ENCODE measurements around the gene GPHA2.
"Not testable (repeated sequence)": the region's sequence is repeated elsewhere in the genome, so short reads cannot be mapped to it uniquely, and the experiment has no call there.

GPHA2 gene, protein sequence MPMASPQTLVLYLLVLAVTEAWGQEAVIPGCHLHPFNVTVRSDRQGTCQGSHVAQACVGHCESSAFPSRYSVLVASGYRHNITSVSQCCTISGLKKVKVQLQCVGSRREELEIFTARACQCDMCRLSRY

GRCh38 chr11:64935359-64936081 lies at the start of gene GPHA2:
Gene GPHA2 (minus strand): TSS chr11:64935893. CDS start chr11:64935460, 433 bp downstream.
- in situ Hi-C loops (cut with HindIII; ENCODE audit: low sequenced_read_pairs): no loop called here

- in situ Hi-C loops (cut with HindIII; ENCODE audit: low sequenced_read_pairs): not testable (repeated sequence)
Observed at GRCh38 chr11:64983339-64983738, 47.6 kb upstream of the GPHA2 start.

GRCh38 chr11:64976651-64977050 lies 41.0 kb upstream of the GPHA2 start:
- in situ Hi-C loops (cut with HindIII; ENCODE audit: low sequenced_read_pairs): no loop called here

GRCh38 chr11:64974124-64974523 lies 38.4 kb upstream of the GPHA2 start:
- in situ Hi-C loops (cut with HindIII; ENCODE audit: low sequenced_read_pairs): no loop called here

DNA sequence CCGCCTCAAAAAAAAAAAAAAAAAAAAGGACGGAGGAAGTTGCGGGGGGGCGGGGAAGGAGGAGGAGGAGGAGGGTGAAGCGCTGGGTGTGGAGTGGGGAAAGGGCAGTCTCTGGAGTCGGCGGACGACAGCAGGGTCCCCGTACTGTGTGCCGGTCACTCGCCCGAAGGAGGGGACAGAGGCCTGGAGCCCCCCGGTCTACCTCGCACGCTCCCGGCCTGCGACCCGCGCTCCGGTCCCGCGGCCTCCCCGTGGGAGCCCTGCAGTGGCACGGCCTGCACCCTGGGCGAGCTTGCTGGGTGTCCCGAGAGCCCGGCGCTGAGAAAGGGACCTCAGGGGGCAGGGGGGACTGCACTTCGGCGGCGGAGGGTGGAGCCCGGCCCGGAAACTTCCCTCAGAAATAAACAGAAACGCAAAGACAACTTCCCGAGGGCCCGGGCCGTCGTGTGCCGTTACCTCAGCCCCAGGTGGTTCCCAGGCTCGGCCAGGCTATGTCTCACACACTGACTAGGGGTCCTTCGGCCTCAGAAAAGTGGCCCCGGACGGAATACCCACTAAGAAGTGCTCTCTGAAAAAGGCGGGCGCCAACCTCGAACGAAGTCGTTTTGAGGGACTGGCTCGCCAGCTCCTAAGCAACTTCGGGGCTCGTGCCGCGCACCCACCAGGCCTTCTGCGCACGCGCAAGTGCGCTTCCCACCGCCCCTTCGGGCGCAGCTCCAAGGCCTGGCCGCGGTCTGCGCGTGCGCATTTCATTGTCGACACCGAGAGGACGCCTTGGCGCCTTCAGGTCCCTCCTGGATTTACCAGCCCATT lies 35.9 kb upstream of the GPHA2 start, which contains the start of gene MAJIN:
Gene MAJIN (minus strand): TSS at position 688 of the 813 bp plus-strand sequence. CDS start 12,703 bp downstream, outside the sequence.
- in situ Hi-C loops (cut with HindIII; ENCODE audit: low sequenced_read_pairs): no loop called here

DNA sequence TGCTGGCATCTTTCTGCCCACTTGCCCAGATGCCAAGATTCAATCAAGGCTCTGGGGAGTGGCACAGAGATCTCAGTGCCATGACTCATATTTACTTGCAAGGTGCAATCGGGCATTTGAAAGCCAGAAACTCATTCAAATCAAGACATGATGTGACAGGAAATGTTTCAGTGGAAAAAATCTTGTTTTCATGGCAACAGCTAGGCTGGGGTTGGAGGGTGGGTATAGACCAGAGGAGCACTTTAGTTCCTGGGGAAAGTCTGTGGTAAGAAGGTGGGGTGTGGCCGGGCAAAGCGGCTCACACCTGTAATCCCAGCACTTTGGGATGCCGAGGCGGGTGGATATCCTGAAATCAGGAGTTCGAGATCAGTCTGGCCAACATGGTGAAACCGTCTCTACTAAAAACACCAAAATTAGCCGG lies 35.0 kb upstream of the GPHA2 start:
- in situ Hi-C loops (cut with HindIII; ENCODE audit: low sequenced_read_pairs): no loop called here

DNA sequence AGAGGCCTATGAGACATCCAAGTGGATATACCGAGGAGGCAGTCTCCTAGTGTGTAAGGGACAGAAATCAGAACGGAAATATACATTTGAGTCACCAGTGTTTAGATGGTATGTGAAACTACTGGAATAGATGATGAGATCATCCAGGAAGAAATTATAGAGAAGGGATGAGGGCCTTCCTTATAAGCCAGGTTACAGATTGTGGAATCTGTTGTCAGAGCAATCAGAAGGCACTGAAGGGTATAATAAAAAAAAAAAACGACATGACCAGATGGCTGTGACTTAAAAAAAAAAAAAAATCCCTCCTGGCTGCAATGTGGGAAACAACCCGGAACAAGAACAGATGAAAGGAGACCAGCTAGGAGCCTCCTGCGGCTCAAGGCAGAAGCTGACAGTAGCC lies 33.5 kb upstream of the GPHA2 start:
- in situ Hi-C loops (cut with HindIII; ENCODE audit: low sequenced_read_pairs): loop anchor here (5.0 kb wide), 1 partner anchor 37 kb away; no protein-coding TSS in a partner anchor

DNA sequence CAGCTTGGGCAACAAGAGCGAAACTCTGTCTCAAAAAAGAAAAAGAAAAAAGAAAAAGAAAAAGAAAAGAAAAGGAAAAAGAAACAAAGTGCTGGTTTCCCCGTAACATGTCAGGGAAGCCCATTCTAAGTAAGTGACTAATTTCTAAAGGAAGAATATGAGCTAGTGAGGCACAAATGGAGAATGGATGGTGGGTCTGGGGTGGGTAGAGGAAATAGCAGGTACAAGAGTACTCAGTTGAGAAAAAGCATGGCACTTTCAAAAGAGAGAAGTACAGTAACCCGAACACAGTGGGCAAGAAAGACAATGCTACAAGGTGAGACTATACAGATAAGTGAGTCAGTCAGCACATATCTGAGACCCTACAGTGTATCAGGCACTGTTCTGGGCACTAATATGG lies 31.7 kb upstream of the GPHA2 start:
- in situ Hi-C loops (cut with HindIII; ENCODE audit: low sequenced_read_pairs): loop anchor here (5.0 kb wide), 1 partner anchor 35 kb away; no protein-coding TSS in a partner anchor

- in situ Hi-C loops (cut with HindIII; ENCODE audit: low sequenced_read_pairs): no loop called here
Observed at GRCh38 chr11:64963072-64963631, 27.5 kb upstream of the GPHA2 start.

- in situ Hi-C loops (cut with HindIII; ENCODE audit: low sequenced_read_pairs): no loop called here
Observed at GRCh38 chr11:64960719-64961118, 25.0 kb upstream of the GPHA2 start.

DNA sequence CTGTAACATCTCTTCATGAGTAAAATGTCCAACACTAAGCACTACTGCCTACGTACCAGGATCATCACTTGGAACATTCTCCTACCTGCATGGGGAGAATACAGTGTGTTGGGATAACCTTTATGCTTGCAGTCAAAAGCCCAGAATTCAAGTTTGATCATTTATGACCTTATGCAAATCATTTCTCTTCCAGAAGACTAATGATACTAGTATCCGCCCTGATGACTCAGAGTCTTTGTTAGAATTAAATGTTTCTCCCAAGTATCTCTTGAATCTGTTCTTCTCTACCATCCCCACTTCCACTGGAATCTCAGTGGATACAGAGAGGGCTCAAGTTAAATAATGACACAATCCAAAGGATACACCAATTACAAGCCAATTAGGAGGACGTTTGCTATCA lies 23.8 kb upstream of the GPHA2 start:
- in situ Hi-C loops (cut with HindIII; ENCODE audit: low sequenced_read_pairs): no loop called here

DNA sequence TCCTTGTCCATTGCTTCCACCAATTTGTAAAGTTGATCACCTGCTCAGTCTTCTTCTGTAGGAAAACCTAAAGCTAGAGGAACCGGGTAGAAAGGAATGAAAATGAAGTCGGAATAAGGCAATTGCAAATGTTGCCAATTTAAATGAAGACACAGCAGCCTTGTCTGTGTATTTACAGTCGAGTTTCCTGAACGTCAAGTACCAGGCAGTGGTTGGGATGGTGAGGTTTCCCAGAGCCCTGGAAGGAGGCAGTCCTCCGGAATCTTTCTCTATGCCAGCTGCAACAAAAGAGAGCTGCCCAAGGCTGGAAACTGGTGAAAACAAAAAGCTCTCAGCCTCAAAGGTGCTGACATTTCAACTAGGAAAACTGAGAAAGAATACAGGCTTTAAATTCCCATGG lies 18.5 kb upstream of the GPHA2 start:
- in situ Hi-C loops (cut with HindIII; ENCODE audit: low sequenced_read_pairs): no loop called here

DNA sequence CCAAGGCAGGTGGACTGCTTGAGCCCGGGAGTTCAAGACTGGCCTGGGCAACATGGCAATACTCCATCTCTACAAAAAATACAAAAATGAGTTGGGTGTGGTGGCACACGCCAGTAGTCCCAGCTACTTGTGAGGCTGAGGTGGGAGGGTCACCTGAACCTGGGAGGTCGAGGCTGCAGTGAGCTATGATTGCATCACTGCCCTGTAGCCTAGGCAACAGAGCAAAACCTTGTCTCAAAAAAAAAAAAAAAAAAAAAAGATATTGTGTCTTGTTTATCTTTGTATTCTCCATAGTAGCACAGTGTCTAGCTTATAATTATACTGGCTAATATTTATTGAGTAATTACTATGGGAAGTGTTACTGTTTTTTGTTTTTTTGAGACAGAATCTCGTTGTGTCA lies 15.8 kb upstream of the GPHA2 start:
- in situ Hi-C loops (cut with HindIII; ENCODE audit: low sequenced_read_pairs): no loop called here

DNA sequence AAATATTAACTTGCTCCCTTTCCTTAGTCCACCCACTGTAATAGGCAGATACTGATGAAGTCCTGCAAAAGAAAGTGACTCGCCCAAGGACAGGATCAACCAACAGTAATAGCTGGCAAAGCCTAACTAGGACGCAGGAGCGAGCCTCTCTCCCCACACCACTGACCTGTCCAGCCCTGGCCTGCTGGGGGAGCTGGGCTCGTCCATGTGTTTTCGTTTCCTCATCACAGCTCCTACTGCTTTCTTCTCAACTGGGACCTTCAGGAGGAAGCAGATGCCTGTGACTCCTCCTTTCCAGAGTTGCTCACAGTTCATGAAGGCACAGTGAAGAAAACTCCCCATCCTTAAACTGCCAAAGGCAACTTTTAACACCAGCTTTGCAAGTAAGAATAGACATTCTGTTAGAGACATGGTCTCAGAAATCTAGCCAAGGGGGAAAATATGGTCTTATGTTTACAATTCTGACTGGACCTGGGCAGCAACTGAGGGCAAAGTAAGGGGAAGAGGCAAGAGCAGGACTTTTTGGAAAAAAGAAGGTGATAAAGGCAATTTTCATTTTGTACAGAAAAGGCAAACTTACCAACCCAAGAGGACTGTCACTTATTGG lies 11.6 kb upstream of the GPHA2 start:
- in situ Hi-C loops (cut with HindIII; ENCODE audit: low sequenced_read_pairs): no loop called here

- in situ Hi-C loops (cut with HindIII; ENCODE audit: low sequenced_read_pairs): no loop called here
Observed at GRCh38 chr11:64936539-64936938, 846 bp upstream of the GPHA2 start.

- in situ Hi-C loops (cut with HindIII; ENCODE audit: low sequenced_read_pairs): loop anchor here (5.0 kb wide), 5 partner anchors 32 to 143 kb away; no protein-coding TSS in a partner anchor
Observed at GRCh38 chr11:64934682-64935358, 873 bp downstream of the GPHA2 start.

DNA sequence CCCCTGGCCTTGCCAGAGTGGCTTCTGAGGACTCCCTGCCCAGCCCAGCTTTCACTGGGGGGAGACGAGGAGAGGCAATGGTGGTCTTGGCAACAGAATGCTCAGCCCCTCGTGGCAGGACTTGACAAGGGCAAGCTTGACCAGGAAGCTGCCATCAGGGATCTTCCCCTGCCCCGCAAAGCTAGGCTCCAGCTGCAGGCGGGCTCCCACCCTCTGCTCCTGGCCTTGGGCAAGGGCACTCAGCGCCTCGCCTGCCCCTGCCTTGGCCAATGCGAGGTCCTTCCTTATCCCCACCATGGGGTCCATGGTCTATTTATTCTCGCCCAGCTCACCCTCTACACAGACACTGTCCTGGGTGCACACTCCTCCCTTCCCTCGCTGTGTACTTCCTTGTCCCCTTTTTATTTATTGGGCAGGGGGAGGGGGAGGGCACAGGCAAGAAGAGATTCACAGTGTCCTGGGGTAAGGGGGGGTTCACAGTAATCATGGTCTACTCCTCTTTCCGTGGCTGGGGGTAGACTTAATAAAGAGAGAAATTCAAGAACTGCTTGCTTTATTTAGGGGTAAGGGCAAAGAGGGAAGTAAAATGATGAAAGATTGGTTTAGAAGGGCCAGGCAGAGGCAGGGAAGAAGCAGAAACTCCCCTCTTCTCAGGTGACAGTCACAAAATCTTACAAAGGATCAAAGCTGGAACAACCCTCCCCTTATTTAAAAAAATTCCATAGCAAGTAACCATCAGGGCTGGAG lies 1.6 kb downstream of the GPHA2 start:
- in situ Hi-C loops (cut with HindIII; ENCODE audit: low sequenced_read_pairs): loop anchor here (5.0 kb wide), 5 partner anchors 33 to 142 kb away; no protein-coding TSS in a partner anchor

DNA sequence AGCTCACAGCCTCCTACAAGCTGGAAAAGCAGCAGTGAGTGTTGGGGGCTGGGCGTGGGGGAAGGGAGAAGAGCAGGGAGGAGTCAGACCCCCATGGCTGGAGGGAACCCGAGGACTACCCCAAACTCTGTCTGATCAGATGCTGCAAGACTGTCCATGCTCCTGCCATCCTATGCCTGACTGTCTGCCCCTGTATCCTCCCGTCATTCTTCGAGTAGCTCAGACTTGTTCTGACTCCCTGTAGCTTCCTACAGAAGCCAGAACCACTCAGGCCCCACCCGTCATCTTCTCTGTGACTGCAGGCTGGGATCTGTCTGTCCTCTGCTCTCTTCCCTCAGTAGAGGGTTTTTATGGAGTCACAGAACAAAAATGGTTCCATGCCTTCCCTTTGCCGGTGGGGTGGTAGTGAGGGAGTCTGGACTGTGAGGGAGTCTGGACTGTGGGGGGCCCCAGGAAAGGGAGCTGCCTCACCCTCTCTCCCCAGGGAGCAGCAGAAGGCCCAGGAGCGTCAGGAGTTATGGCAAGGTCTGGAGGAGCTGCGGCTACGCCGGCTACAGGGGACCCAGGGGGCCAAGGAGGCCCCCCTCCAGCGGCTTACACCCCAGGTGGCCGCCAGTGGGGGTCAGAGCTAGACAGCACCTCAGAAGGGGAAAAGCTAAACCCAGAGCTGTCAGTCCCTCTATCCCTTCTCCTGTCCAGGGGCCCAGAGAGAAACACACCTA lies 2.3 kb downstream of the GPHA2 start:
- in situ Hi-C loops (cut with HindIII; ENCODE audit: low sequenced_read_pairs): loop anchor here (5.0 kb wide), 5 partner anchors 34 to 141 kb away; no protein-coding TSS in a partner anchor

DNA sequence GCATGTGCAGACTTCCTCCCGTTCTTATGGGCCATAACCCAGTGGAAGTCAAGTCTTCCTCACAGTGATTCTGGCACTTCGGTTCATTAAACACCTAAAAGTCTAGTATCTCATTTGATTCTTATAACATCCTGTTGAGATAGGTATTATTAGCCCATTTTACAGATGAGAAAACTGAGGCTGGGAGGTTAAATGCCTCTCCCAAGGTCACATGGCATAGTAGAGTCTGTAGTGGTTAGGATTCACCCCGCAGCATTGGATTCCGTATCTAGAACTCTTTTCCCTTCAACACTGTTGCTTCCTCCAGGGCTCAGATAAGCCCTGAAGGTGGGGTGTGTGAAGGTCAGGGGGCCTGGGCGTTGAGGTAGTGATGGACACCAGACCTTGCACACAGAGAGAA lies 3.4 kb downstream of the GPHA2 start:
- in situ Hi-C loops (cut with HindIII; ENCODE audit: low sequenced_read_pairs): loop anchor here (5.0 kb wide), 5 partner anchors 35 to 140 kb away; no protein-coding TSS in a partner anchor

Measured in endothelial cell of hepatic sinusoid (primary cell).